ENCODE measurements around the gene EGLN1.

Gene EGLN1

DNA sequence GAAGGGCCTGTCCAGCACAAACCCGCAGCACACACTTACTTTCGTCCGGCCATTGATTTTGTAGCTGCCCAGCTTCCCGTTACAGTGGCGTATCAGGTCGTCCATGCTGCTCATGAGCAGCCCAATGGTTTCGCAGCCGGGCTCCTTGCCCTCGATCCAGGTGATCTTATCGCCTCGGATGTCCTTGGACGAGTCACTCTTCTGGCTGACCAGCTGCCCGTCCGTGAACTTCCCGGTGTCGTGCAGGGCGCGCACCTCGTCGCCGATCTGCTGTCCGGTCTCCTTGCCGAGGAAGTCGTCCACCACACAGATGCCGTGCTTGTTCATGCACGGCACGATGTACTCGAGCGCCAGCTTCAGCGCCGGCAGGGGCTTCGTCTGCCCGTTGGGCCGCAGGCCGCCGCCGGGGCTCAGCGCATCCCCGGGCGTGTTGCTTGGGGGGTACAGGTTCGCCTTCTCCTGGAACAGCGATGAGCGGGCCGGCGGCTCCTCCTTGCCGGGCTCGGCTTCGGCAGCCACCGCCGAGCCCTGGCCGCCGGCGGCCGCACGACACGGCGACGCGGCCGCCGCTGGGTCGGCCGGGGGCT, 1.0 kb downstream of the EGLN1 start:
- DNase-seq = no peak

DNA sequence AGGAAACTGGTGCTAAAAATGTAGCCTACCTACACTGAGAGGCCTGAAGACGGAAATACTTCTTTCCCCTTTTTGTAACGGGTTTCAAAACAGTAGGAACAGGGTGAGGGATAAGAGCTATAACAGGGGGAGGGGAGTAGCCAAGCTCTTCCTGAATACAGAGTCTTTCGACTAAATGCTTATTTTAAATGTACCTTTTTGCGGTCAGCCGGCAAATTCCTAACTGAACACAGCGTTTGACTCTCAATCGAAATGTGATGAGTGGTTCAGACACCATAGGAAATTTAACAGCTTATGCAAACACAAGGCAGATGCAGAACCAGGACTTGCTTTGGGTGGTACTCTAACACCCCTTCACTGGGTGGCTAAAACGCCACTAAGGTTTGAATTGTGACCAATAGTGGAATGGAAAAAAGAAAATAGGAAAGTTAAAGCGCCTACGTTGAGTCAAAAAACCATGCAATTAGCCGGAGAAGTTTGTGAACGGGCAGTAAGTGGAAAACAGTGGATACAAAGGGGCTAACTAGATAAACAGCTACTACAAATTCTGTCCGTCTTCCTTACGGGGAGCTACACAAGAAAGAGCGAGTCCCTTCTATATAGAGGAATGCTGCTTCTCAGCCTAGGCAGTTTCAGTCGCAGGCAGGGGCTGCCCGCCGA, 1.7 kb downstream of the EGLN1 start:
- DNase-seq = peak; percentile 23

DNA sequence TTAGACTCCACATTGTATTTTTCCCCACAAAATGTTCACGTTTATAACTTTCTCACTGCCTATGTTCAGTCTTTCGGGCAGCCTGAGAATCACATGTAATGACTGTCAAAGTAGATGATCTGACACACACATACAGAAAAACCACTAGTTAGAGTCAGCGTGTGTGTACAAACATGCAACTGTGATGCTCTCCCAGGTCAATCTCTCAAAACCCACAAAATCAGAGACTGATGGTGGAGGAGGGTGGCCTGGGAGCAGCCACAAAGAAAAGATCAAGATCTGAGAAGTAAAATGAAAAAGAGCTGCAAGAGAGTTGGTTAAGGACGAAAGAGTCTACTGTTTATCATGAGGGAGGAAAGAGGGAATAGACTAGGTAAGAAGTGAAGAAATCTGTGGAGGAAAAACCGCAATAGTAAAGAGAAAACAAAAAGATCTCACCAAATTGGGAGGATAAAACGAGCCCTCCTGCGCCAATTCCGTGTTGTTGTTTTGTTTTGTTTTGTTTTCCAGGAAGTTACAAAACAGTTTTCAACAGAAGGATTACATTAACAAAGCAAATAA, 2.3 kb downstream of the EGLN1 start:
- no peak for DNase-seq

DNA sequence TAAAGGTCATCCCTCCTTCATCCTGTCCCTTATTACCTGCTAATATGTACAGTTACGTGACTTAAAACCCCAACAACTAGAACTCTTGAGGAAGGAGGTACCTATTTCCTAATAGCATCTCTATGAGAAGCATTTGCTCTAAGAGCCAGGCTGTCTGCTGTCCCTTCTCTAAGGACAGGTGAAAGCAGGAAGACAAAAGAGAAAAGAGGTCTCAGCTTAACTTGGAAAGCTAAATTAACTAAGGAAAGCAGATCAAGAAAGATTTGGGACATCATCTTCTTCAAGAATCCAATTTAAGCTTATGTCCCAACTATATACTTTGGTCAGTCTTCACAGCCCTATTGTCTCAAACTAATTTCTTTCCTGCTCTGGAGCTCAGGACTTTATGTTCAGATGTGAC, 2.9 kb downstream of the EGLN1 start:
- no peak for DNase-seq

DNA sequence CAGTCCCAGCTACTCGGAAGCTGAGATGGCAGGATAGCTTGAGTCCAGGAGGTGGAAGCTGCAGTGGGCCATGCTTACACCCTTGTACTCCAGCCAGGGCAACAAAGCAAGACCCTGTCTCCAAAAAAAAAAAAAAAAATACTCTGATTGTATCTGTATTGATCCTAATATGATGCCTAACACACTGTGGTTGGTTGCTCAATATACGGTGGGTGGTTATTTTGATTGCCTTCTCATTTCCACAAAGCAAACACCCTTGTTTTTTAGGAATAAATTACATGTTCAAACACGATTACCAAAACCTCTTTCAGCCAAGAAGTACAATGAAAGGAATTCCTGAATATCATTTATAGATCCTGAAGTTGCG, 3.4 kb downstream of the EGLN1 start:
- no peak for DNase-seq

DNA sequence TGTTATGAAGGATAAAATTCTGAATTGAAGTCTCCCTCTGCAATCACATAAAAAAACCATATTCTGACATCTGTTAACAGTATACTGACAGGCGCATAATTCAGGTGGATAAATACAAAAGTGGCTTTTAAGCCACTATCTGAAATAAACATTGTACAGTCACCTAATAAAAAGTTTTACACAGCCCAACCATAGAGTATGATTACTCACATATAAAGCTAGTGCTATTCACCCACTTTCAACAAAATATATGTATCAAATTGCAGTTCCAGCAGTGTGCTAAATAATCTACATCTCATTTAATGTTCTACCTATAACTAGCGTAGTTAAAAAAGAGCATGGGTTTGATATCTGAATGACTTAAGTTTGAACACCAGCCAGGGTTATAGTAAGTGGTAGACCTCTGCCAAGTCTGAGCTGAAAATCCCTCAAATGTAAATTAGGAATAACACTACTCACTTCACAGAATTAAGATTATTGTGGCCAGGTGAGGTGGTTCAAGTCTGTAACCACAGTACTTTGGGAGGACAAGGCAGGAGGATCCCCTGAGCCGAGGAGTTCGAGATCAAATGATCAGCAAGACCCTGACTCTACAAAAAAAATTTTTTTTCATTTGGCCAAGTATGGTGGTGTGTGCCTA, 3.9 kb downstream of the EGLN1 start:
- no peak for DNase-seq

DNA sequence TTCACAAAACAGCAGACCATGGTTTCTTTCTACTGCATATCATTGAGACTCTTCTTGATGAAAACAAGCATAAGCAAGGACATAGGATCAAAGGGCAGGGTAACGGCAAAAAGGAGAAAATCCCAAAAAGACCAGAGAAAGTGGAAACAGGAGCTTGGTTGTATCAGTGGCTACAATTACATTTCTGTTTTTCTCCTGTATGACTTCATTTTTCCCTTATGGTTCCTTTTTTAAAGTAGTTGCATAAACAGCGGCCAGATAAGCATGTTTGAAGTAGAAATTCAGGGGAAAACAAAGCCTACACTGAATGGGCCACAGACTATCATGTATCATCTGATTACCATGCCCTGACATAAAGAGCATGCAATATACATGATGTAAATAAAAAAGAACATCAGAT, 4.6 kb downstream of the EGLN1 start:
- DNase-seq = no peak

DNA sequence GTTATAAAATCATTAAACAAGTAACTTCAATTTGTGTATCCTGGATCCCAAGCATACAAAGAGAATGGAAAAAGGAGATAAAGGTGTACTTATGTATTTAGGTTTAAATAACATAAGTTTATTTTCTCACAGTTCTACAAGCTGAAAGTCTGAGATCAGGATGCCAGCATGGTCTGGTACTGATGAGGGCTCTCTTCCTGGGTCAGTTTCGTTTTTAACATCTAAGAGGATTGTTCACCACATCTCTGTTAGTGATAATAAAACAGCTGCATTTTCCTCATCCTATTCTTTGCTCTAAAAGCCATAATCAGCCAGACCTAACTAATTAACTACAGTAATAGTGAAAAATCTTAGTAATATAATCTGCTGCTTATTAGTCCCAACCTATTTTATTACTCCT, 5.2 kb downstream of the EGLN1 start:
- DNase-seq = no peak

DNA sequence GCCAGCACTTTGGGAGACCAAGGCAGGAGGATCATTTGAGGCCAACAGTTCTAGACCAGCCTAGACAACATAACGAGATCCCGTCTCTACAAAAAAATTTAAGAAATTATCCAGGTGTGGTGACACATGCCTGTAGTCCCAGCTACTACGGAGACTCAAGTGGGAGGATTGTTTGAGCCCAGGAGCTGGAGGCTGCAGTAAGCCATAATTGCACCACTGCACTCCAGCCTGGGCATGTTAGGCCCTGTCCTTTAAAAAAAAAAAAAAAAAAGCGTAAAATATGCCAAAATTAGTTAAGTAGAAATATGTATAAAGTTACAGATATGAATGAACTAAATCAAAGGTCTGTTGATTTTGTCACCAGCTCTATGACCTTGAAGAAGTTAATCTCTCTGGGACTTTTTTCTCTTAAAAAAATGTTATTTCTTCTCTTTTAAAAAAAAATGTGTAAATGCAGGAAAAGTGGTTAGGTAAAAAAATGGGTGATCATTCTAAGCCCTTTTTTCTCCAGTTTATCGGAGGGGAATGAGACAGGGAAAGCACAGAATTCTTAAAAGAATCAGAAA, 7.0 kb downstream of the EGLN1 start:
- no peak for DNase-seq

DNA sequence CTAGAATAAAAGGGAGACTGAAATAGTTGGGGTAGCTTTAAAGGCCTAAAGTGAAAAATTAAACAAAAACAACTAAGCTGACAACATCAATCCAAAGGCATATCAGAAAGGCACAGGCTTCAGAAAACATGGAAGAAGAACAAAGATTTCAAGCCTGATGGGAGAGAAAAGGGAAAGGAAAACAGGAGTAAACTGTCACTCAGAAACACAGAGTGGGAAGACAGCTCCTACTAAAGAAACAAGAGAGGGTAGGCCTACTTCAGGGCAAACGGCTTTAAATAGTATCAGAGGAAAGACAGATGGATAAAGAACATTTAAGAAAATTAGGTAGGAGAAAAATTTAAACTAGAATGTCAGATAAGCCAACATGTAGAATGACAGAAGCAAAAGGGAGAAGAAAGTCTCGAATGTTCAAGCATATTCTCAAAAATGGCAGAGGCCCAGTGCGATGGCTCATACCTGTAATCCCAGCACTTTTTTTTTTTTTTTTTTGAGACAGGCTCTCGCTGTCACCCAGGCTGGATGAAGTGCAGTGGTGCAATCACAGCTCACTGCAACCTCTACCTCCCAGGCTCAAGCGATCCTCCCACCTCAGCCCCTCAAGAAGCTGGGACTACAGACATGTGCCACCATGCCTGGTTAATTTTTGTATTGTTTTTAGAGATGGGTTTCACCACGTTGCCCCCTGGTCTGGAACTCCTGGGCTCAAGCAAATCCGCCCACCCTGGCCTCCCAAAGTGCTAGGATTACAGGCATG, 7.6 kb downstream of the EGLN1 start:
- DNase-seq = no peak

DNA sequence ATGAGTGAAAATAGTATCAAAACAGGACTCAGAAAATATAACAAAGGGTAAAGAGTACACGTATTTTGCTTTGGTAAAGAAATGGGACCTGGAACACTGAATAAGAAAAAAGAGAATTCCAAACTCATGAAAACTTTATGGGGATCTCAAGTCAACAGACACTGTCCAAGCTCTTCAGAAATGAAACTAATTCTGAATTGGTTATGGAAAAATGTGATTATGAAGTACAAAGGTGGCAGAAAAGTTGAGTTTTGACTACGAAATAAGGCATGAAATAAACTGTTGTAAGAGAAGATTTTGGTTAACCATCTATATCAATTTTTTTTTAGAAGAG, 8.4 kb downstream of the EGLN1 start:
- no peak for DNase-seq

DNA sequence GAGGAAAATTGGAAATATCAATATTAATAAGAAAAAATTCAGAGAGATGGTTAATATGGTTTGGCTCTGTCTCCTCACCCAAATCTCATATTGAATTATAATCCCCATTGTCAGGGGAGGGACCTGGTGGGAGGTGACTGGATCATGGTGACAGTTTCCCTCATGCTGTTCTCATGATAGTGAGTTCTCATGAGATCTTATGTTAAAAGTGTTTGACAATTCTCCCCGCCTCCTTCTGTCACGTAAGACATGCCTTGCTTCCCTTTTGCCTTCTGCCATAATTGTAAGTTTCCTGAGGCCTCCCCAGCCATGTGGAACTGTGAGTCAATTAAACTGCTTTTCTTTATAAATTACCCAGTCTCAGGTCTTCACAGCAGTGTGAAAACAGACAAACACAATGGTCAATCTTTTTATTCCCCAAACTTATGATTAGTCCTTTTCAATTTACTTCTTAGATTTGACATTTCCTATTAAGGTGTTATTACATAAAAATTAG, 11.0 kb downstream of the EGLN1 start:
- DNase-seq = no peak

DNA sequence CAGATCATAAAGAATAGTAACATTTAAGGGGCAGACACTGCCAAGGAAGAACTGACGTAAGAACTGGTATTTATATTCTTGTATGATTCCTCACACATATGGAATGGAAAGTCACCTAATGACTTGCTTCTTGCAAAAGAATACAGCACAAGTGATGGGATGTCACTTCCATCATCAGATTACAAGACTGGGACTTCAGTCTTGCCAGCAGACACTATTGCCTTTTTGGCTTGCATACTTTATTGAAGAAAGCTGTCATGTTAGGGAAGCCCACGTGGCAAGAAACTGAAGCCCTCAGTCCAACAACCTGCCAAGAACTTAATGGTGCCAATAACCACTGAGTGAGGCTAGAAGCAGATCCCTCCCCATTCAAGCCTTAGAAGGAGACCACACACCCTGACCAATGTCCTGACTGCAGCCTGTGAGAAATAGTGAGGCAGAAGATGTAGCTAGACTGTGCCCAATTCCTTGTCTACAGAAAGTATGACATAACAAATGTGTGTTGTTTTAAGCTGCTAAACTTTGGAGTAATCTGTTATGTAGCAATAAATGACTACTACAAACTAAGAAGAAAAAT, 12.0 kb downstream of the EGLN1 start:
- DNase-seq = peak; percentile 60

DNA sequence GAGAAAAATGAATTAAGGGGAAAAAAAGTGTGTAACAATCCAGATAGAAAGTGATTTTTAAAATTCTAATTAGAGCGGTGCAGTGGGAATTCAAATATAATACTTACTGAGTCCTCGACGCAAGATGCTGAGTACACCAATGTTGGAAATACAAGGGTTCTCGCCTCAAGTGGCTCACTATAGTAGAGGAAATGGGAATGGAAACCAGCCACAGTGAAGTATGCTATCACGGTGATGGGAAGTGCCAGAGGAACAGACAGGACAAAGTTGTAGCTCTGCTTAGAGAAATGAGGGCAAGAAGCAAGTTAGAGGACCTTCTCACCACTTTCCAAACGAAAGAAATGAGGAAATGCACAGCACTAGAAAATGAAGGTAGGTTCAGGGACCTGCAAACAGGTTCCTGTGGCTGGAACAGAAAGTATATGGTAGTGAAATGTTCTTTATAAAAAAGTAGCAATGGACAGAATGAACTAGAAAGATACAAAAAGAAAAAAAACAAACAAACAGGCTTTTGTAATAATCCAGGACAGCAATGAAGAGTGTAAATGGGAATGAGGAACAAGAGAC, 13.5 kb downstream of the EGLN1 start:
- DNase-seq = no peak

DNA sequence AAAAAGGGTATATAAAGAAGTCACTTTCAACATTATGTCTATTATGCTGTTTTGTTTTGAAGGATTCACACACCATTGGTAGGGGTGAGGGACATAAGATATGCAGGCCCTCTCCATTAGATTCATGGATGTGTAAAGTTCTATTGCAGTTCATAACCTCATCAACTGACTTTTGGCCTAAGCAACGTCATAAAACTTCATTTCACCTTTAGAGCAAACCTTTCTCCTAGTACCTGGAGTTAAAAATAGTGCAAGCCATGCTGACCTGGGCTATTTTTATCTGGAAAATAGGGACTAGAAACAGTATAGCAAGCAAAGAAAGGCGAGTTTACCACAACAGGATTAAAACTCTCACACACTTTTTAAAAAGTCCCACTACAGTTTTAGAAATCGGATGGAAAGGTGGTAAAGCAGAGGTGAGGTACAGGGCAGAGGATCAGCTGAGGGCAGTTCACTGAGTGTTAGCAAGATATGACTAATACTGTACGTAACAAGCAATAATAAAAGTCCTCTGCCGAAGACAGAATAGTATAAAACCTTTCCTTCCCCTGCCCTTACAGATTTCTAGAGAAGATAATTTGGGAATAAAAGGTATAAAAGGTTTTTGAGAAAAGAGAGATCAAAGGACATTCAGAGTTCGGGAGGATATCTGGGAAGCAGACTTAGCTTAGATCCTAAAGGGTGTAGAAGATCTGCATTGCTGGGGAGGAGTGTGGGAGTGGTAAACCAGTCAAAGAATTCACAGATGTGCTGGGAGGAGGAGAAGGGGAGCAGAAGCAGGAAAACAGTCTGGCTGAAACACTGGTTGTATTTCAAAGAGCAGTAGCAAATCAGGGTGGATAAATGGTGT, 14.3 kb downstream of the EGLN1 start:
- DNase-seq = peak; percentile 29

DNA sequence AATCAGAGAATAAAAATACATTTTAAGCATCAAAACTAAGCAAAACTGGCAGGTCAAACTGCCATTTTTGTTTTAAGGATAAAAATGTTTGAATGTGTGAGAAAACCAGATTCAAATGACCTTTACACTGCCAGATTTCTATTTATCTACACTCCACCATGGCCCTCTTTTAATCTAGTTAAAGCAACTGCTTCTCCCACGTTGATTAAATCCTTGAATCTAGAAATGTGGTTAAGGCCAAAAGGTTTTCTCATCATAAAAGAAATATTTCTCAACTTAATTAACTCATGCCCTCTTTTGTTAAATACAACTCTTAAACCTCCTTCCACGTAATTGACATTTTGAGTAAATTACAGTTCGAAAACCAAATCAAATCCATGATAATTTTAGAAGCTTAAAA, 15.0 kb downstream of the EGLN1 start:
- no peak for DNase-seq

DNA sequence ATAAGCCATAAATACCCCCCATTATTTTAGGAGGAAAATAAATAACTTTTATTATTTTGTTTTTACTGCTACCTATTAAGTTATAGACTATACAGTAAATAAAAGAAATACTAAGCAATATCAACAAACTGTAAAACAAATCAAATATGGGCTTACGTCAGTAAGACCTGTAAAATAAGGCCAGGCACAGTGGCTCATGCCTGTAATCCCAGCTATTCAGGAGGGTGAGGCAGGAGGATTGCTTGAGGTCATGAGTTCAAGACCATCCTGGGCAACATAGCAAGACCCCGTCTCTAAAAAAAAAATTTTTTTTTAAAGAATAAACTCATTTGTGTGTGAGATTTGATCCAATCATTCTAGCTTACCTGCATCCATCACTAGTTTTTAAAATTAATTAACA, 17.8 kb downstream of the EGLN1 start:
- no peak for DNase-seq

DNA sequence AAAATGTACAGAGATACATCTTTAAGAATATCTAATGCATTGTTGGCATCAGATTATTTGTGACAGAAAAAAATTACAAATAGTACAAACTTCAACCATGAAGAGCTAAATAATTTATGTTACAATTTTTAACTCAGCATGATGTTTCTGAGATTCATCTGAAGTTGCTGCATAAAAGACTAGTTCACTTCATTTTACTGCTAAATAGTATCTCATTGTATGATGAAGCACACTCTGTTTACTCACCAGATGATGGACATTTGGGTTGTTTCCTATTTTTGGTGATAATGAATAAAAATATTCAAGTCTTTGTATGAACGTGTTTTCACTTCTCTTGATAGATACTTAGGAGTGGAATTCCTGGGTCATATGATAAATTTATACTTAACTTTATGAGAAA, 20.6 kb downstream of the EGLN1 start:
- no peak for DNase-seq

DNA sequence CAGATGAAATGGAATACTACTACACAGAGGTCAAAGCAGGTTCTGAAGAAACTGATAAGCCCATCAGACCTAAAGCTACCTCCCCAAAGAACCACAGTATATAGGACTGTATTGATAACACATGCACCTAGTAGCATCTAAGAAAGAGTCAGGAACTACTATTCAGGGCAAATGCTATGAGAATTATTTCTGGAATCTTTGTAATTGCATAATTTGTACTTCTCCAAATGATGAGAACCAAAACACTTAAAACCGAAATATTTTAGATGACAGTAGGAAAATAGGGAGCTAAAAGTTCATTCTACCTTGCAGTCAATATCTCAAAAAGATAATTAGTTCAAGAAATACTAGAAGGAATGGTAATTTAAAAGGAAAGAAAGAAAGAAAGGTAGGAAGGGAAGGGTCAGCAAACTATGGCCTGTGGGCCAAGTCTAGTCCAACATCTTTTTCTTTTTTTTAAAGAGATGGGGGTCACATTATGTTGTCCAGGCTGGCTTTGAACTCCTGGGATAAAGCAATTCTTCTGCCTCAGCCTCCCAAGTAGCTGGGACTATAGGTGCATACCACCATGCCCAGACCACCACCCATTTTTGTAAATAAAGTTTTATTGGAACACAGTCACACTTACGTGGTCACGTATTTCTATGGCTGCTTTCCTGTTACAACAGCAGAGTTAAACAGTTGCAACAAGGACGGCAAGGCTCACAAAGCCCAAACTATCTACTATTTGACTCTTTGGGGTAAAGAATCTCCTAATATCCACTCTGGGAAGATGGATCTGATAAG, 24.0 kb downstream of the EGLN1 start:
- DNase-seq = no peak

DNA sequence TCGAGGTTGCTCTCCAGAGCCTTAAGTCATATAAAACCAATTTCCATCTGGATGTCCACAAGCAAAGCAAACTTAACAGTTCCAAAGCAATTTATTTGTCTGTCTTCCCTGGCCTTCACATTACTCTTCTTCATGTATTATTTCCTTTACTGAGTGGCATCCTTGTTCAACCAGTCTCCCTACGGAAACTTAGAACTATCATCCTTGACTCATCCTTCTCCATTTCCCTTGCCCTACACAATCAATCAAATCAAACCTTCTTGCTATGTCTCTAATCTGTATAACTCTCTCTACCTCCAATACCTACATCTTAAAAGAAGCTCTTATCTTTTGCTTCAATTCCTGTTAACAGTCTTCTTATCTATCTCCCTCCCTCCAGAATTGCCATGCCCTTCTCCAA, 25.4 kb downstream of the EGLN1 start:
- no peak for DNase-seq

DNA sequence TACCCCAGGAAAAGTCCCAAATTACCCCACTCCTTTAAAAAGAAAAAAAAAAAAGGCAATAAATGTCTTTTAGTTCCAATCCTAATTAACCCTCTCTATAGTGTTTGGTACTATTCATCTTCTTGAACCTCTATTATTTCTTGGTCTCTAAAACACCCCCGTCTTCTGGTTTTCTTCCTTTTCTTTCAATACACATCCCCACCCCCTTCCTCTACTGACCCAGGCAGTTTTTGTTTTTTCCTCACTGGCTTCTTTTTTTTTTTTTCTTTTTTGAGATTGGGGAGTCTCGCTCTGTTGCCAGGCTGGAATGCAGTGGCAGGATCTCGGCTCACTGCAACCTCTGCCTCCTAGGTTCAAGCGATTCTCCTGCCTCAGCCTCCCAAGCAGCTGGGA, 26.1 kb downstream of the EGLN1 start:
- no peak for DNase-seq
